SK-N-SH (cell line): ENCODE results near the gene RNF11. TPM values are rescaled to one million over a fixed set of nuclear protein-coding genes. Genes with fewer than 3 reads are reported as not detected.

Experiments used
- CTCF ChIA-PET: fragments of 300-600, 350-600 bp; formaldehyde crosslinking; extraction: SDS; loops from one replicate; lab custom pipeline; 2021; lab: Yijun Ruan, JAX
- POLR2A ChIA-PET: fragments of 350-600 bp; sonication (Branson Sonifier 250); formaldehyde crosslinking; extraction: SDS; loops from one replicate; lab custom pipeline; 2020; ENCODE audit warnings: antibody characterized with exemption, inconsistent platforms; lab: Yijun Ruan, JAX
- DNase-seq: peaks from one replicate; pipeline ENCODE4 v3.0.0; 2012
- H2AFZ ChIP-seq: fragments of 200-600 bp; sonication (generic); 2 replicates; pipeline ENCODE4 v1.8.1; 2016; ENCODE audit warnings: antibody characterized with exemption, mild to moderate bottlenecking, low read depth
- H3F3A ChIP-seq: fragments of 200-600 bp; sonication (generic); replicated peaks from 2 replicates; pipeline ENCODE3; 2016; ENCODE audit warnings: antibody characterized with exemption, mild to moderate bottlenecking; ENCODE audit not compliant: insufficient read depth
- H3K27ac ChIP-seq, 2 experiments: fragments of 200-500 bp in 1 of 2; fragments of 200-600 bp in 1 of 2; sonication (Bioruptor generic) in 1 of 2; sonication (generic), shearing (Covaris generic) in 1 of 2; 2 replicates each; pipeline versions ENCODE4 v1.5.1 to v1.6.1; 2014 to 2016; ENCODE audit warnings: low read depth in 2 of 2, inconsistent platforms in 1 of 2, low read length in 1 of 2, mild to moderate bottlenecking in 1 of 2, mixed read lengths in 1 of 2
- H3K27me3 ChIP-seq: fragments of 200-600 bp; sonication (generic), shearing (Covaris generic); 2 replicates; pipeline ENCODE4 v1.6.1; 2016; ENCODE audit warnings: mixed run types; ENCODE audit not compliant: insufficient read depth
- H3K36me3 ChIP-seq, 2 experiments: fragments of 200-500 bp in 1 of 2; fragments of 200-600 bp in 1 of 2; sonication (Bioruptor generic) in 1 of 2; sonication (generic) in 1 of 2; replicated peaks in 1 of 2; 2 replicates each; pipeline versions ENCODE3 to v1.5.1; 2014 to 2016; ENCODE audit warnings: low read length in 1 of 2, mild to moderate bottlenecking in 1 of 2; ENCODE audit not compliant: insufficient read depth in 2 of 2, control insufficient read depth in 1 of 2
- H3K4me1 ChIP-seq, 2 experiments: fragments of 200-500 bp in 1 of 2; fragments of 200-600 bp in 1 of 2; sonication (Bioruptor generic) in 1 of 2; sonication (generic), shearing (Covaris generic) in 1 of 2; 2 replicates each; pipeline versions ENCODE4 v1.5.1 to v1.6.1; 2014 to 2016; ENCODE audit warnings: low read depth in 1 of 2, low read length in 1 of 2, mixed run types in 1 of 2; ENCODE audit not compliant: insufficient read depth in 2 of 2, control insufficient read depth in 1 of 2
- H3K4me2 ChIP-seq: fragments of 200-600 bp; sonication (generic), shearing (Covaris generic); 2 replicates; pipeline ENCODE4 v1.6.1; 2017; ENCODE audit warnings: mixed run types
- H3K4me3 ChIP-seq, 2 experiments: fragments of 200-500 bp in 1 of 2; fragments of 200-600 bp in 1 of 2; sonication (Bioruptor generic) in 1 of 2; sonication (generic), shearing (Covaris generic) in 1 of 2; 2 replicates each; pipeline versions ENCODE4 v1.5.1 to v1.8.1; 2014 to 2016; ENCODE audit warnings: low read depth in 2 of 2, inconsistent platforms in 1 of 2, low read length in 1 of 2, mild to moderate bottlenecking in 1 of 2, mixed read lengths in 1 of 2, moderate library complexity in 1 of 2
- H3K79me2 ChIP-seq: fragments of 200-600 bp; sonication (generic); 2 replicates; pipeline ENCODE4 v1.8.1; 2017; ENCODE audit warnings: mild to moderate bottlenecking; ENCODE audit not compliant: insufficient read depth
- H3K9ac ChIP-seq: fragments of 200-600 bp; sonication (generic); 2 replicates; pipeline ENCODE4 v1.6.1; 2017; ENCODE audit warnings: mixed run types
- H3K9me2 ChIP-seq: fragments of 200-600 bp; sonication (generic); 2 replicates; pipeline ENCODE4 v1.6.1; 2017; ENCODE audit warnings: mixed run types
- H3K9me3 ChIP-seq: fragments of 200-600 bp; sonication (generic); 2 replicates; pipeline ENCODE4 v1.6.1; 2017; ENCODE audit warnings: mixed run types, mild to moderate bottlenecking, moderate library complexity
- H4K20me1 ChIP-seq: fragments of 200-600 bp; sonication (generic); 2 replicates; pipeline ENCODE4 v1.6.1; 2017; ENCODE audit warnings: mild to moderate bottlenecking, mixed run types; ENCODE audit not compliant: insufficient read depth
- CTCF ChIP-seq: fragments of 200-600 bp; sonication (generic); IDR thresholded peaks from 2 replicates; pipeline ENCODE4 v1.6.1; 2017; ENCODE audit warnings: antibody characterized with exemption, mild to moderate bottlenecking, moderate library complexity
- EZH2phosphoT487 ChIP-seq: fragments of 200-600 bp; sonication (generic); IDR thresholded peaks from 2 replicates; pipeline ENCODE4 v1.6.1; 2017; ENCODE audit warnings: low read depth, mixed run types, mild to moderate bottlenecking, antibody characterized with exemption, moderate library complexity, borderline replicate concordance
- FOSL2 ChIP-seq: IDR thresholded peaks from 2 replicates; pipeline ENCODE4 v1.4.0; 2012; ENCODE audit warnings: low read depth, mild to moderate bottlenecking, moderate library complexity, borderline replicate concordance
- FOXM1 ChIP-seq: IDR thresholded peaks from 2 replicates; pipeline ENCODE4 v1.4.0; 2012; ENCODE audit warnings: low read depth, mild to moderate bottlenecking
- GATA2 ChIP-seq: sonication (generic); formaldehyde crosslinking; IDR thresholded peaks from 2 replicates; pipeline ENCODE4 v1.5.0; 2020; ENCODE audit warnings: mild to moderate bottlenecking, missing genetic modification reagents
- IRF3 ChIP-seq: fragments of 150-350 bp; IDR thresholded peaks from 2 replicates; pipeline ENCODE4 v1.6.1; 2016; ENCODE audit warnings: mild to moderate bottlenecking, low read depth, low read length
- MAX ChIP-seq: IDR thresholded peaks from 2 replicates; pipeline ENCODE4 v1.4.0; 2012; ENCODE audit warnings: low read depth
- PBX3 ChIP-seq: IDR thresholded peaks from 2 replicates; pipeline ENCODE4; 2012
- REST ChIP-seq: IDR thresholded peaks from 2 replicates; pipeline ENCODE4 v1.6.1; 2012; ENCODE audit warnings: mild to moderate bottlenecking, low read depth, low read length, moderate library complexity
- RFX5 ChIP-seq: IDR thresholded peaks from 2 replicates; pipeline ENCODE4 v1.6.1; 2012; ENCODE audit warnings: mild to moderate bottlenecking, improper control_type of control experiment, low read length
- SIN3A ChIP-seq: IDR thresholded peaks from 2 replicates; pipeline ENCODE4 v1.6.1; 2012; ENCODE audit warnings: low read depth, mild to moderate bottlenecking, low read length, moderate library complexity, borderline replicate concordance
- SMC3 ChIP-seq: IDR thresholded peaks from 2 replicates; pipeline ENCODE4 v1.6.1; 2012; ENCODE audit warnings: low read depth, low read length, improper control_type of control experiment
- TAF1 ChIP-seq: IDR thresholded peaks from 2 replicates; pipeline ENCODE4 v1.6.1; 2012; ENCODE audit warnings: low read depth, mild to moderate bottlenecking, low read length, moderate library complexity, borderline replicate concordance
- TCF12 ChIP-seq: IDR thresholded peaks from 2 replicates; pipeline ENCODE4 v1.4.0; 2012
- TEAD4 ChIP-seq: IDR thresholded peaks from 2 replicates; pipeline ENCODE4 v1.4.0; 2012; ENCODE audit warnings: mild to moderate bottlenecking, borderline replicate concordance; ENCODE audit not compliant: insufficient read depth
- ZBTB33 ChIP-seq: IDR thresholded peaks from 2 replicates; pipeline ENCODE4 v1.4.0; 2012; ENCODE audit warnings: low read depth, borderline replicate concordance
- WGBS: methylation state at CpG from one replicate; pipeline ENCODE4 v1.1.6; 2017; ENCODE audit warnings: low lambda C conversion rate; 5-methylcytosine and 5-hydroxymethylcytosine counted together
- polyA plus RNA-seq, 3 experiments: library from polyadenylated mRNA; depleted of rRNA; stranded (reverse); fragments of >200 nt; gene quantifications; 2 replicates each; pipeline ENCODE4 v1.2.3, GENCODE V29; 2012

The RNF11 gene
- polyA plus RNA-seq, 1 of the 3 experiments (the other 2 are of a cell fraction), result 62.5 TPM

GRCh38 chr1:51247499-51247898 lies 11.4 kb downstream of the RNF11 start:
- no peaks in the 10 kb centered on the region for H3K9me3 ChIP-seq
- H2AFZ ChIP-seq, result no peak overlapping the region
- H3K9ac ChIP-seq, result no peak overlapping the region
- ChIA-PET CTCF (no interaction called here), POLR2A (no interaction called here)
- no peak for DNase-seq
- no peaks in the 10 kb centered on the region for H3K36me3 ChIP-seq
- no peak overlapping the region for H3K4me2 ChIP-seq
- H3K27me3 ChIP-seq, result no peaks in the 10 kb centered on the region
- H4K20me1 ChIP-seq, result peaks cover 100% of the 10 kb centered on the region
- 91% methylated on average over 1 of the region's 1 CpG for WGBS
- H3K9me2 ChIP-seq, result no peaks in the 10 kb centered on the region
- no peaks in the 10 kb centered on the region; a peak in 1 of 4 replicates for H3K4me1 ChIP-seq
- peaks cover 100% of the 10 kb centered on the region for H3K79me2 ChIP-seq
- TF ChIP-seq TCF12, result no peak
- TF ChIP-seq FOXM1, result no peak
- no peak for TF ChIP-seq SMC3
- TF ChIP-seq EZH2phosphoT487, result no peak
- no peak for TF ChIP-seq IRF3
- TF ChIP-seq CTCF, result no peak
- TF ChIP-seq MAX, result no peak
- TF ChIP-seq RFX5, result no peak
- no peak for TF ChIP-seq FOSL2
- no peak for TF ChIP-seq ZBTB33
- no peak for TF ChIP-seq SIN3A
- TF ChIP-seq GATA2 (CRISPR knock-in tag), result no peak
- H3F3A ChIP-seq, result no peaks in the 10 kb centered on the region
- no peak overlapping the region for H3K4me3 ChIP-seq
- H3K27ac ChIP-seq, result no peak overlapping the region

GRCh38 chr1:51249445-51249844 lies 13.4 kb downstream of the RNF11 start:
- peaks cover 100% of the 10 kb centered on the region for H3K79me2 ChIP-seq
- no peaks in the 10 kb centered on the region for H3K27me3 ChIP-seq
- H3F3A ChIP-seq, result peaks cover 3% of the 10 kb centered on the region
- 94% methylated on average over 1 of the region's 1 CpG for WGBS
- no peak overlapping the region for H3K27ac ChIP-seq
- H3K4me2 ChIP-seq, result no peak overlapping the region
- no peaks in the 10 kb centered on the region for H3K9me3 ChIP-seq
- no peaks in the 10 kb centered on the region; a peak in 1 of 4 replicates for H3K4me1 ChIP-seq
- no peaks in the 10 kb centered on the region for H3K36me3 ChIP-seq
- H2AFZ ChIP-seq, result no peak overlapping the region
- ChIA-PET CTCF (no interaction called here), POLR2A (no interaction called here)
- no peak for DNase-seq
- peaks cover 100% of the 10 kb centered on the region for H4K20me1 ChIP-seq
- H3K4me3 ChIP-seq, result no peak overlapping the region
- no peaks in the 10 kb centered on the region for H3K9me2 ChIP-seq
- H3K9ac ChIP-seq, result no peak overlapping the region
- TF ChIP-seq TCF12, result no peak
- TF ChIP-seq REST, result no peak
- no peak for TF ChIP-seq PBX3
- TF ChIP-seq TEAD4, result no peak
- no peak for TF ChIP-seq IRF3
- no peak for TF ChIP-seq TAF1
- no peak for TF ChIP-seq SMC3
